RWPE2 (cell line): ENCODE results near the gene FAM222B.
A peak's percentile ranks its signal among the peaks of the same experiment; 100 is the strongest.
"Not testable (repeated sequence)": the region's sequence is repeated elsewhere in the genome, so short reads cannot be mapped to it uniquely, and the experiment has no call there.

Experiments used
- ATAC-seq: fragments of 200-7000 bp; cut with Tn5 transposase; 3 replicates; pipeline ENCODE4 v1.9.1; 2021; ENCODE audit warnings: low read depth
- DNase-seq: peaks from one replicate; pipeline ENCODE4 v3.0.0-alpha.2; 2020; ENCODE audit warnings: low spot score
- H3K27ac ChIP-seq: fragments of 450-650 bp; 2 replicates; pipeline ENCODE4 v1.5.1; 2017; ENCODE audit warnings: mild to moderate bottlenecking; ENCODE audit not compliant: poor library complexity, severe bottlenecking
- H3K27me3 ChIP-seq: fragments of 250-450 bp; sonication (Bioruptor Pico); 2 replicates; pipeline ENCODE4 v1.5.1; 2021; ENCODE audit warnings: mild to moderate bottlenecking, moderate library complexity; ENCODE audit not compliant: insufficient read depth, poor library complexity, severe bottlenecking
- H3K36me3 ChIP-seq: fragments of 250-450 bp; sonication (Bioruptor Pico); 2 replicates; pipeline ENCODE4 v1.5.1; 2020; ENCODE audit warnings: low read depth, mild to moderate bottlenecking, moderate library complexity
- H3K4me1 ChIP-seq: fragments of 250-450 bp; sonication (Bioruptor Pico); 2 replicates; pipeline ENCODE4 v1.5.1; 2021; ENCODE audit warnings: mild to moderate bottlenecking, moderate library complexity; ENCODE audit not compliant: insufficient read depth, poor library complexity, severe bottlenecking
- H3K4me3 ChIP-seq: fragments of 250-450 bp; sonication (Bioruptor Pico); 2 replicates; pipeline ENCODE4 v1.5.1; 2021; ENCODE audit warnings: mild to moderate bottlenecking, moderate library complexity; ENCODE audit not compliant: severe bottlenecking
- H3K9me3 ChIP-seq: fragments of 250-450 bp; sonication (Bioruptor Pico); 2 replicates; pipeline ENCODE4 v1.5.1; 2021; ENCODE audit warnings: mild to moderate bottlenecking, moderate library complexity; ENCODE audit not compliant: severe bottlenecking
- CTCF ChIP-seq: fragments of 450-650 bp; IDR thresholded peaks from one replicate; pipeline ENCODE4 v1.5.1; 2017; ENCODE audit warnings: mild to moderate bottlenecking, moderate library complexity; ENCODE audit not compliant: poor library complexity, severe bottlenecking

FAM222B gene

GRCh38 chr17:28807925-28808634 lies 34.5 kb downstream of the FAM222B start:
- Histone ChIP-seq H3K9me3 (no peaks in the 10 kb centered on the region), H3K27me3 (no peaks in the 10 kb centered on the region), H3K4me3 (no peak overlapping the region), H3K4me1 (peaks cover 39% of the 10 kb centered on the region), H3K36me3 (peaks cover 45% of the 10 kb centered on the region), H3K27ac (peak overlapping the region; percentile 100)
- DNase-seq (no peak), ATAC-seq (peak; percentile 25)
- TF ChIP-seq CTCF, result no peak

GRCh38 chr17:28796062-28796461 lies 46.5 kb downstream of the FAM222B start:
- H3K27me3 ChIP-seq, result no peaks in the 10 kb centered on the region
- H3K4me1 ChIP-seq, result no peaks in the 10 kb centered on the region
- H3K9me3 ChIP-seq, result peaks cover 2% of the 10 kb centered on the region
- ATAC-seq (no peak), DNase-seq (no peak)
- no peak overlapping the region for H3K27ac ChIP-seq
- TF ChIP-seq CTCF, result no peak
- H3K4me3 ChIP-seq, result no peak overlapping the region
- H3K36me3 ChIP-seq, result peaks cover 46% of the 10 kb centered on the region

GRCh38 chr17:28794846-28795441 lies 47.6 kb downstream of the FAM222B start:
- H3K9me3 ChIP-seq, H3K4me1 ChIP-seq, H3K27ac ChIP-seq, ATAC-seq, H3K4me3 ChIP-seq, DNase-seq, H3K27me3 ChIP-seq: not testable (repeated sequence)
- H3K36me3 ChIP-seq, result peaks cover 47% of the 10 kb centered on the region

GRCh38 chr17:28792877-28793661 lies 49.5 kb downstream of the FAM222B start:
- TF ChIP-seq CTCF, result no peak
- peaks cover 53% of the 10 kb centered on the region for H3K36me3 ChIP-seq
- no peaks in the 10 kb centered on the region for H3K27me3 ChIP-seq
- peaks cover 2% of the 10 kb centered on the region for H3K9me3 ChIP-seq
- H3K27ac ChIP-seq, result no peak overlapping the region
- no peaks in the 10 kb centered on the region for H3K4me1 ChIP-seq
- ATAC-seq, result no peak
- DNase-seq, result no peak
- H3K4me3 ChIP-seq, result no peak overlapping the region

- H3K27me3 ChIP-seq, result no peaks in the 10 kb centered on the region
- peaks cover 27% of the 10 kb centered on the region for H3K36me3 ChIP-seq
- no peak overlapping the region for H3K27ac ChIP-seq
- DNase-seq (no peak), ATAC-seq (no peak)
- H3K4me1 ChIP-seq, result no peaks in the 10 kb centered on the region
- no peak overlapping the region for H3K4me3 ChIP-seq
- no peak for TF ChIP-seq CTCF
- H3K9me3 ChIP-seq, result no peaks in the 10 kb centered on the region
Measured at GRCh38 chr17:28788100-28788499, 54.5 kb downstream of the FAM222B start.
